RWPE1 (cell line): ENCODE measurements around the gene DERA.
"Not testable (repeated sequence)": the region's sequence is repeated elsewhere in the genome, so short reads cannot be mapped to it uniquely, and the experiment has no call there.

ENCODE experiments used
- CTCF ChIA-PET: fragments of 350-600 bp; sonication (Branson Sonifier 250); formaldehyde crosslinking; extraction: SDS; loops from one replicate; lab custom pipeline; 2021; lab: Yijun Ruan, JAX
- POLR2A ChIA-PET: fragments of 400-600 bp; formaldehyde crosslinking; extraction: SDS; loops from one replicate; lab custom pipeline; 2020; ENCODE audit warnings: antibody characterized with exemption; ENCODE audit not compliant: low non-redundant PET; lab: Yijun Ruan, JAX
- DNase-seq: peaks from one replicate; pipeline ENCODE4 v3.0.0; 2012; ENCODE audit warnings: low spot score
- H3K27ac ChIP-seq: fragments of 450-650 bp; 2 replicates; pipeline ENCODE4 v1.5.1; 2017
- CTCF ChIP-seq: fragments of 450-650 bp; conservative IDR thresholded peaks from 2 replicates; pipeline ENCODE4 v1.5.1; 2017; ENCODE audit warnings: low read depth, mild to moderate bottlenecking

DERA gene

GRCh38 chr12:16012117-16012516, 101.0 kb downstream of the DERA start:
- DNase-seq, result no peak
- CTCF ChIA-PET, result no interaction called here
- TF ChIP-seq CTCF, result no peak
- no peak overlapping the region for H3K27ac ChIP-seq
- POLR2A ChIA-PET, result no interaction called here

GRCh38 chr12:16013722-16014121, 102.6 kb downstream of the DERA start:
- CTCF ChIA-PET, result not testable (repeated sequence)

GRCh38 chr12:16014394-16014793, 103.3 kb downstream of the DERA start:
- H3K27ac ChIP-seq, POLR2A ChIA-PET, DNase-seq, CTCF ChIA-PET: not testable (repeated sequence)

More at GRCh38 chr12:16013722-16014121, 102.6 kb downstream of the DERA start:
- DNase-seq, H3K27ac ChIP-seq, POLR2A ChIA-PET: not testable (repeated sequence)

GRCh38 chr12:16016748-16017147, 105.6 kb downstream of the DERA start:
- POLR2A ChIA-PET, result no interaction called here
- TF ChIP-seq CTCF, result no peak
- no peak overlapping the region for H3K27ac ChIP-seq
- DNase-seq, result no peak
- CTCF ChIA-PET, result interaction anchor here (0.7 kb wide), 1 partner anchor 29 kb away, joined by 3 read pairs; no protein-coding TSS in a partner anchor

- POLR2A ChIA-PET, result no interaction called here
- H3K27ac ChIP-seq, result no peak overlapping the region
- no peak for TF ChIP-seq CTCF
- no peak for DNase-seq
- CTCF ChIA-PET, result no interaction called here
Observed at GRCh38 chr12:16018306-16018705, 107.2 kb downstream of the DERA start.

GRCh38 chr12:16019136-16019535, 108.0 kb downstream of the DERA start:
- DNase-seq, result no peak
- H3K27ac ChIP-seq, result no peak overlapping the region
- no peak for TF ChIP-seq CTCF
- ChIA-PET CTCF (no interaction called here), POLR2A (no interaction called here)

- H3K27ac ChIP-seq, result no peak overlapping the region
- TF ChIP-seq CTCF, result no peak
- no peak for DNase-seq
- ChIA-PET CTCF (no interaction called here), POLR2A (no interaction called here)
Observed at GRCh38 chr12:16020031-16020430, 108.9 kb downstream of the DERA start.

GRCh38 chr12:16021026-16021425, 109.9 kb downstream of the DERA start:
- TF ChIP-seq CTCF, result no peak
- H3K27ac ChIP-seq, result no peak overlapping the region
- DNase-seq, result no peak
- ChIA-PET POLR2A (no interaction called here), CTCF (no interaction called here)
